Nephron progenitor cell (in vitro differentiated cells): ENCODE results near the gene ETFA.

Experiments used
- DNase-seq: peaks from one replicate; pipeline ENCODE4 v3.0.0; 2021
- H3K27ac Mint-ChIP-seq: 2 replicates; pipeline ENCODE4 v1.8.0; 2021; ENCODE audit warnings: mild to moderate bottlenecking, moderate library complexity, mixed read lengths
- H3K27me3 Mint-ChIP-seq: 2 replicates; pipeline ENCODE4 v1.8.0; 2021; ENCODE audit warnings: mild to moderate bottlenecking, low read depth, mixed read lengths; ENCODE audit not compliant: poor library complexity
- H3K36me3 Mint-ChIP-seq: 2 replicates; pipeline ENCODE4 v1.8.0; 2021; ENCODE audit warnings: low read depth, mixed read lengths
- H3K4me1 Mint-ChIP-seq: 2 replicates; pipeline ENCODE4 v1.8.0; 2021; ENCODE audit warnings: mixed read lengths
- H3K4me3 Mint-ChIP-seq: 2 replicates; pipeline ENCODE4 v1.8.0; 2021; ENCODE audit warnings: mild to moderate bottlenecking, moderate library complexity, mixed read lengths
- H3K9me3 Mint-ChIP-seq: 2 replicates; pipeline ENCODE4 v1.8.0; 2021; ENCODE audit warnings: mild to moderate bottlenecking, moderate library complexity, mixed read lengths
- TF ChIP-seq, protein P1 (sequence below): fragments of 200-600 bp; sonication (generic); IDR thresholded peaks from 2 replicates; pipeline ENCODE4 v1.5.0; 2021; ENCODE audit warnings: antibody characterized with exemption

Gene ETFA

DNA sequence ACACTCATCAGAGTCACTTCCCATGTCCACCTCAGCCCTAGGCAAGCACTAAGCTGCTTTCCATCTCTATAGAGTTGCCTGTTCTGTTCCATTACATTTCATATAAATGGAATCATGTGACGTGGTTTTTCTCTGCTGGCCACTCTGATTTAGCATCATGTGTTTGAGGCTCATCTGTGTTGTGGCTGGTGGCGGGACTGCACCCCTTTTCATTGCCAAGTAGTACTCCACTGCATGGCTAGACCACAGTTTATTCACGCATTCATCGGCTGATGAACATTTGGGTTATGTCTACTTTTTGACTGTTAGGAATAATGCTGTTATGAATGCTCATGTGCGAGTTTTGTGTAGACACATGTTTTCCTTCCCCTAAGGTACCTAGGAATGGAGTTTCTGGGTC is 136.6 kb downstream of the ETFA start:
- H3K36me3 Mint-ChIP-seq = no peaks in the 10 kb centered on the region
- H3K27ac Mint-ChIP-seq = no peak overlapping the region
- no peak overlapping the region for H3K4me3 Mint-ChIP-seq
- DNase-seq = no peak
- H3K4me1 Mint-ChIP-seq = peaks cover 24% of the 10 kb centered on the region
- peaks cover 10% of the 10 kb centered on the region for H3K27me3 Mint-ChIP-seq
- TF ChIP-seq, protein P1, sequence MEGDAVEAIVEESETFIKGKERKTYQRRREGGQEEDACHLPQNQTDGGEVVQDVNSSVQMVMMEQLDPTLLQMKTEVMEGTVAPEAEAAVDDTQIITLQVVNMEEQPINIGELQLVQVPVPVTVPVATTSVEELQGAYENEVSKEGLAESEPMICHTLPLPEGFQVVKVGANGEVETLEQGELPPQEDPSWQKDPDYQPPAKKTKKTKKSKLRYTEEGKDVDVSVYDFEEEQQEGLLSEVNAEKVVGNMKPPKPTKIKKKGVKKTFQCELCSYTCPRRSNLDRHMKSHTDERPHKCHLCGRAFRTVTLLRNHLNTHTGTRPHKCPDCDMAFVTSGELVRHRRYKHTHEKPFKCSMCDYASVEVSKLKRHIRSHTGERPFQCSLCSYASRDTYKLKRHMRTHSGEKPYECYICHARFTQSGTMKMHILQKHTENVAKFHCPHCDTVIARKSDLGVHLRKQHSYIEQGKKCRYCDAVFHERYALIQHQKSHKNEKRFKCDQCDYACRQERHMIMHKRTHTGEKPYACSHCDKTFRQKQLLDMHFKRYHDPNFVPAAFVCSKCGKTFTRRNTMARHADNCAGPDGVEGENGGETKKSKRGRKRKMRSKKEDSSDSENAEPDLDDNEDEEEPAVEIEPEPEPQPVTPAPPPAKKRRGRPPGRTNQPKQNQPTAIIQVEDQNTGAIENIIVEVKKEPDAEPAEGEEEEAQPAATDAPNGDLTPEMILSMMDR = no peak
- peaks cover 5% of the 10 kb centered on the region for H3K9me3 Mint-ChIP-seq

DNA sequence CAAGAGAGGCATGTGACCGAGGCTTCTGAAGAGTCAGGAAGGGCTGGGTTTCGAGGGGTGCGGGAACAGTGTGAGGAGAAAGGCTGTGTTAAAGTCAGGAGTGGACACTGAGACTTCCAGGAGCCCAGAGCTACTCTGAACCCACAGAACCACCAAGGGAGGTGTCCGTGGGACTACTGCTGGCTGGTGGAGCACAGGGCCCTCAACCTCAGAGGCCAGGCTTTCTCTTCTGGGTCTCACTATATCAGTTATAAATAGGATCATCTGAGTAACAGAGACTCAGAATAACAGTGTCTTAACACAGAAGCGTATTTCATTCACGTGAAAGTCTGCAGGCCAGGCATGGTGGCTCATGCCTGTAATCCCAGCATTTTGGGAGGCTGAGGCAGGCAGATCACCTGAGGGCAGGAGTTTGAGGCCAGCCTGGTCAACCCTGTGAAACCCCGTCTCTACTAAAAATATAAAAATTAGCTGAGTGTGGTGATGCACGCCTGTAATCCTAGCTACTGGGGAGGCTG is 137.9 kb downstream of the ETFA start:
- TF ChIP-seq, protein P1 = no peak
- Mint-ChIP-seq H3K4me3 (no peak overlapping the region), H3K27ac (no peak overlapping the region), H3K27me3 (peaks cover 13% of the 10 kb centered on the region), H3K36me3 (no peaks in the 10 kb centered on the region), H3K9me3 (peaks cover 5% of the 10 kb centered on the region), H3K4me1 (peaks cover 28% of the 10 kb centered on the region)
- DNase-seq = no peak

DNA sequence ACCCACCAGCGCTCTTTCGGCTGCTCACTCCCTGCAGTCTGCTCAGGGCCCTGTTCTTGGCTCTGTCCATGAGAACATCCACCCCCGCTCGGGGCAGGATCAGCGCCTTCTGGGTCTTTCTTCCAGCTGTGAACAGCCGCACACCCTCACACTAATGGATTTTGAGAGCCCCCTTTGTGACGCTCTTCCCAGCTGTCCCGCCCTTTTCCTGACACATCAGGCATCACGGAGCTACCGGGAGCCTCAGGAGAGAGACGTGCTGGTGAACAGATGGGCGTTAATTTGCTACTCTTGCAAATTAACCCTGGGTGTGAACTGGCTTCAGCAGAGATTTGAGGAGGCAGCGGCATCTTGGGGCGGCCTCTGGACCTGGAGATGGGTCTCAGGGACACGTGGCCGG is 138.5 kb downstream of the ETFA start:
- H3K4me1 Mint-ChIP-seq = peaks cover 22% of the 10 kb centered on the region
- no peak overlapping the region for H3K27ac Mint-ChIP-seq
- TF ChIP-seq, protein P1 = no peak
- no peak for DNase-seq
- peaks cover 13% of the 10 kb centered on the region for H3K27me3 Mint-ChIP-seq
- H3K9me3 Mint-ChIP-seq = peaks cover 5% of the 10 kb centered on the region
- H3K4me3 Mint-ChIP-seq = no peak overlapping the region
- H3K36me3 Mint-ChIP-seq = no peaks in the 10 kb centered on the region

DNA sequence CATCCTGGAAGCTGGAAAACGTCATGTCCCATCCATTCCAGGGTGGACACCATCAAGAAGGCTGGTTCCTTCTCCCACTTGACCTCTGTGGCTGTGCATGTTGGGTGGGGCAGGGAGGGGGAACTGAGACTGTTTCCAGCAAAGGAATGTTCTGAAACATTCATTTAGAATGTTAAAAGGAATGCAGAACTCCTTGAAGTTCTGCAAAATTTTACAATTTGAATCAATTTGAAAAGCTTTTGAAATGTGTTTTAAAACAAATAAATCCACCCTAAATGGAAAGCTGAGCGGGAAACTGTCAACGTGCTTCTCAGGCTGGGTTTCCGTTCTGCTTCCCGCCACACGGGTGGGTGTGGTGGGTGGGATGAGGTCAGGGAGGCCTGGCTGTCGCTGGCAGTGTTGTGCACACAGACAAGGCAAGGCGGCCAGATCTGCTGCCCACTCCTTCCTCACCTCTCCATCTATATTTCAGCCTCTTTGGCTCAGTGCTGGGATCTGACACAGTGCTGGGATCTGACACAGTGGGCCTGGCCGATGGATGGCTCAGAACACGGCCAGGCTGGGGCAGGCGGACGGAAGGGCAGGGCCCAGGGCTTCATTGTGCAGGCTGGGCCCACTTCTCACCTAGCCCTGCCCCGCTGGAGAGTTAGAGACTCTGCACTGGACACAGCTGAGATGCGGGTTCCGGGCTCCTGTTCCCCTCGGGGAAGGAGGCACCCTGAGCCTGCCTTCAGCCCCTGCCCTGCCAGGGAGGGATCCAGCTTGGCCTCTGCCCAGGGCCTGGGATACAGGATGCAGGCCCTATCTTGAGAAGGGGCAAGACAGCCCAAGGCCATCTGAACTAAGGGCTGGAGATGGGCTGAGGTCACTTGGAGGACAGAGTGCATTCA is 141.1 kb downstream of the ETFA start:
- no peaks in the 10 kb centered on the region for H3K36me3 Mint-ChIP-seq
- H3K27me3 Mint-ChIP-seq = peaks cover 9% of the 10 kb centered on the region
- TF ChIP-seq, protein P1 = no peak
- no peak overlapping the region for H3K4me3 Mint-ChIP-seq
- peaks cover 15% of the 10 kb centered on the region for H3K4me1 Mint-ChIP-seq
- H3K27ac Mint-ChIP-seq = no peak overlapping the region
- DNase-seq = no peak
- H3K9me3 Mint-ChIP-seq = peaks cover 5% of the 10 kb centered on the region

DNA sequence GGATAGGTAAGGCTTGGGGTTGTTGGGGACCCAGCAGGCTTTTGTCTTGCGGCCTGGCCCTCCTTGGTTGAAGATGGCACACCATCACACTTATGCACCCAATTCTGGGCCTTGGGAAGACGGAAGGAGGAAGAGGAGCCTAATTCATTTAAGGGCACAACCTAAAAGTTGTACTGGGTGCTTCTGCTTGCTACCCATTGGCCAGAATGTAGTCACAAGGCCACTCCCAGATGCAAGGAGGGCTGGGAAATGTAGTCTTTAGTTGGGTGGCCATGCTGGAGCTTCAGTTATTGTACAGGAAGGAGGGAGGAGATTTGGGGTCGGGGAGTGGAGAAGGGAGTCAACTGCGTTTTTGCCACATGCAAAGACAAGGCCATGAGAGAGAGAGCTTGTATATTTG is 142.3 kb downstream of the ETFA start:
- Mint-ChIP-seq H3K4me1 (peaks cover 26% of the 10 kb centered on the region), H3K9me3 (peaks cover 5% of the 10 kb centered on the region), H3K27me3 (peaks cover 8% of the 10 kb centered on the region), H3K36me3 (no peaks in the 10 kb centered on the region), H3K4me3 (no peak overlapping the region), H3K27ac (no peak overlapping the region)
- TF ChIP-seq, protein P1 = no peak
- no peak for DNase-seq
